Right atrium auricular region (tissue), 2 donors: ENCODE results near the gene HYDIN. TPM values are rescaled to one million over a fixed set of nuclear protein-coding genes. Genes with fewer than 3 reads are reported as not detected.

Experiments
- DNase-seq: peaks from one replicate; pipeline ENCODE4 v3.0.0-alpha.2; 2019; ENCODE audit warnings: low spot score
- H3K27ac ChIP-seq, 2 donors: fragments of 200-600 bp; sonication (generic); 1 replicate in 1 of 2; 2 replicates in 1 of 2; pipeline ENCODE4 v1.5.1; 2016 to 2019
- H3K27me3 ChIP-seq, 2 donors: fragments of 200-600 bp; sonication (generic); one replicate each; pipeline versions ENCODE4 v1.5.1 to v1.6.0; 2017 to 2019
- H3K36me3 ChIP-seq: fragments of 200-600 bp; sonication (generic); one replicate; pipeline ENCODE4 v1.5.1; 2016
- H3K4me1 ChIP-seq, 2 donors: fragments of 200-600 bp; sonication (generic); one replicate each; pipeline versions ENCODE4 v1.5.1 to v1.6.0; 2017 to 2019
- H3K4me3 ChIP-seq, 2 donors: fragments of 200-600 bp; sonication (generic); 1 replicate in 1 of 2; 2 replicates in 1 of 2; pipeline ENCODE4 v1.5.1; 2017 to 2019; ENCODE audit warnings: mild to moderate bottlenecking in 1 of 2, moderate library complexity in 1 of 2
- H3K9me3 ChIP-seq, 2 donors: fragments of 200-600 bp; sonication (generic); one replicate each; pipeline ENCODE4 v1.5.1; 2019
- CTCF ChIP-seq, 2 donors: fragments of 200-600 bp; sonication (generic); IDR thresholded peaks; one replicate each; pipeline ENCODE4 v1.5.1; 2019; ENCODE audit warnings: antibody characterized with exemption in 2 of 2
- total RNA-seq, 2 donors: library from RNA; depleted of rRNA; stranded (reverse); fragments of >200 nt; gene quantifications; one replicate each; pipeline ENCODE4 v1.1.0, GENCODE V29; 2016

The HYDIN gene
- total RNA-seq, 2 donors from 2014 or later, result 1.2 to 3.8 TPM

GRCh38 chr16:70770291-70770625 lies 460.3 kb downstream of the HYDIN start:
- TF ChIP-seq CTCF (IDR thresholded peaks at IDR 0.05), result no peak
- no peaks in the 10 kb centered on the region for H3K36me3 ChIP-seq
- H3K9me3 ChIP-seq, result no peaks in the 10 kb centered on the region
- no peak for DNase-seq
- H3K27me3 ChIP-seq, result no peaks in the 10 kb centered on the region
- H3K4me3 ChIP-seq, result no peak overlapping the region
- H3K4me1 ChIP-seq, result no peaks in the 10 kb centered on the region
- H3K27ac ChIP-seq, result no peak overlapping the region

- Histone ChIP-seq H3K27me3 (no peaks in the 10 kb centered on the region), H3K4me3 (no peak overlapping the region), H3K36me3 (no peaks in the 10 kb centered on the region), H3K27ac (no peak overlapping the region), H3K4me1 (peaks cover 0 to 5% of the 10 kb centered on the region in 2 donors), H3K9me3 (no peaks in the 10 kb centered on the region)
- no peak for DNase-seq
- TF ChIP-seq CTCF (IDR thresholded peaks at IDR 0.05), result no peak
Observed at GRCh38 chr16:70769761-70770160, 460.8 kb downstream of the HYDIN start.

GRCh38 chr16:70769131-70769530 lies 461.4 kb downstream of the HYDIN start:
- no peak for TF ChIP-seq CTCF (IDR thresholded peaks at IDR 0.05)
- H3K36me3 ChIP-seq, result no peaks in the 10 kb centered on the region
- no peak overlapping the region for H3K4me3 ChIP-seq
- no peaks in the 10 kb centered on the region for H3K27me3 ChIP-seq
- DNase-seq, result no peak
- H3K4me1 ChIP-seq, result peaks cover 0 to 5% of the 10 kb centered on the region in 2 donors
- no peak overlapping the region for H3K27ac ChIP-seq
- H3K9me3 ChIP-seq, result no peaks in the 10 kb centered on the region

- no peak overlapping the region for H3K4me3 ChIP-seq
- no peak overlapping the region for H3K27ac ChIP-seq
- no peaks in the 10 kb centered on the region for H3K36me3 ChIP-seq
- TF ChIP-seq CTCF (IDR thresholded peaks at IDR 0.05), result no peak
- no peaks in the 10 kb centered on the region for H3K9me3 ChIP-seq
- no peak for DNase-seq
- peaks cover 0 to 5% of the 10 kb centered on the region in 2 donors for H3K4me1 ChIP-seq
- H3K27me3 ChIP-seq, result no peaks in the 10 kb centered on the region
Observed at GRCh38 chr16:70768203-70768580, 462.3 kb downstream of the HYDIN start.

GRCh38 chr16:70767377-70768202 lies 462.9 kb downstream of the HYDIN start:
- H3K36me3 ChIP-seq, result peaks cover under 1% of the 10 kb centered on the region
- no peak for TF ChIP-seq CTCF (IDR thresholded peaks at IDR 0.05)

GRCh38 chr16:70766658-70767057 lies 463.9 kb downstream of the HYDIN start:
- no peak overlapping the region for H3K27ac ChIP-seq
- TF ChIP-seq CTCF (IDR thresholded peaks at IDR 0.05), result no peak
- DNase-seq, result no peak
- no peak overlapping the region for H3K4me3 ChIP-seq
- no peaks in the 10 kb centered on the region for H3K27me3 ChIP-seq
- H3K4me1 ChIP-seq, result peaks cover 0 to 5% of the 10 kb centered on the region in 2 donors
- peaks cover 9% of the 10 kb centered on the region for H3K36me3 ChIP-seq
- H3K9me3 ChIP-seq, result no peaks in the 10 kb centered on the region

More at GRCh38 chr16:70767377-70768202, 462.9 kb downstream of the HYDIN start:
- no peaks in the 10 kb centered on the region for H3K9me3 ChIP-seq
- H3K4me1 ChIP-seq, result peaks cover 0 to 5% of the 10 kb centered on the region in 2 donors
- H3K4me3 ChIP-seq, result no peak overlapping the region
- DNase-seq, result no peak
- H3K27ac ChIP-seq, result no peak overlapping the region
- no peaks in the 10 kb centered on the region for H3K27me3 ChIP-seq
